ENCODE data around the gene SNX6.
"Not testable (repeated sequence)": the region's sequence is repeated elsewhere in the genome, so short reads cannot be mapped to it uniquely, and the experiment has no call there.

- not testable (repeated sequence) for TF ChIP-seq CTCF (conservative IDR thresholded peaks at IDR 0.05); ZFX (IDR thresholded peaks at IDR 0.05)
Measured at GRCh38 chr14:34634360-34634771, 4.4 kb upstream of the SNX6 start.
